ENCODE data around the gene ALG14. TPM values are rescaled to one million over a fixed set of nuclear protein-coding genes. Genes with fewer than 3 reads are reported as not detected.
"Not testable (repeated sequence)": the region's sequence is repeated elsewhere in the genome, so short reads cannot be mapped to it uniquely, and the experiment has no call there.

ALG14 gene
- total RNA-seq, 4 donors from 2014 or later: 0.46 to 1.9 (median 1.1) TPM

DNA sequence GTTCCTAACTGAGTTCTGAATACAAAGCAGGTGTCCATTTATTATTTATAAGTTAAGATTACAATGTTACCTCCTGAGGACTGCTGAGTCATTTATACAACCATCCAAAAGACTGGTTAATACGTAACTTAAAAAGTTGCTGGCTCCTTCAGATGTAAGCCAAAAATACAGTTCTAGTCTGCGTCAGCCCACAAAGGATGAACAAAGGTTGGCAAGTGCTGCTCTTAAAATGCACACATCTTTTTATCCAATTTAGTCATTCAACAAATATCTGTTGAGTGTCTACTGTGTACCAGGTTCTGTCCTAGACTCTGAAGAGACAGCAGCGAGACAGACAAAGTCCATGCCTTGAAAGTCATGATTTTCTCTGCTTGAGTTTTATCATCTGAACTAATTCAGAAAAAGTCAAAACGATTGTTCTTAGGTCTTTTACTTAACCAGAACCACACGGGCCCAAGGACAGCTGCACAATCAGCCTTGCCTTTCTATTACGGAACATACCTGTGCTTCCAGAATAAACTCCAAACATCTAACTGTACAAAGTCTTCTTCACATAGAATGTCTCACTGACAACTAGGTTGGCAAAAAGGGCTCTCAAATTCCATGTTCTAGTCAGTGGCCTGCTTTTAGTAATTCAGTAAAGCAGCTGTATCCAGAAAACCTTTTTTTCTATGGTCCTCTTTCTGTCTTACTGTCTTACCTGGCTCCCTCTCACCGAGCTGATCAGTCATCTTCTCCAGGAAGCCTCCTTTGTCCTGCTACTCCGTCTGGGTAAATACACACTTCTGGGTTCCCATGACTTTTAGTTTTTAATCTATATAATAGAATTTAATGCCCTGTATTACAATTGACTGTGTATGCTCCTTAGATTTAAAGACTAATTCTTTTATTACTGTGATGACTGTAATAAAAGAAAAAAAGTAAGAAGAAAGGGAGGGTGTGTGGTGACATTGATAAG, 130.3 kb downstream of the ALG14 start:
- no peak for DNase-seq (ENCODE audit: low spot score in 2 of 2)
- intact Hi-C loops (cut with DNase I; ENCODE audit: low total_unique reads): no loop called here
- TF ChIP-seq CTCF (IDR thresholded peaks at IDR 0.05): no peak
- no peak for TF ChIP-seq POLR2A (IDR thresholded peaks at IDR 0.05)
- WGBS, 2 donors: 77% methylated on average over 8 of the region's 8 CpGs
- H3K4me3 ChIP-seq (ENCODE audit: low read depth, poor library complexity, severe bottlenecking): no peak overlapping the region

DNA sequence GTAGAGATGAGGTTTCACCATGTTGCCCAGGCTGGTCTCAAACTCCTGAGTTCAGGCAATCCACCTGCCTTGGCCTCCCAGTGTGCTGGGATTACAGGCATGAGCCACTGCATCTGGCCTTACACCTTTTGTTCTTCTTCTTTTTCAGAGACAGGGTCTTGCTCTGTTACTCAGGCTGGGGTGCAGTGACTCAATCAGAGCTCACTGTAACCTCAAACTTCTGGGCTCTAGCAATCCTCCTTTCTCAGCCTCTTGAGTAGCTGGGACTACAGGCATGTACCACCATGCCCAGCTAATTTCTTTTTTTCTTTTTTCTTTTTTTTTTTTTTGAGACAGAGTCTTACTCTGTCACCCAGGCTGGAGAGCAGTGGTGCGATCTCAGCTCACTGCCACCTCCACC, 131.3 kb downstream of the ALG14 start:
- intact Hi-C loops (cut with DNase I; ENCODE audit: low total_unique reads); H3K4me3 ChIP-seq (ENCODE audit: low read depth, poor library complexity, severe bottlenecking): not testable (repeated sequence)
- 92 to 93% methylated on average over 1 of the region's 1 CpG for WGBS, 2 donors

GRCh38 chr1:94940738-94941137, 132.0 kb downstream of the ALG14 start:
- 78 to 90% methylated on average over 3 of the region's 3 CpGs for WGBS, 2 donors
- TF ChIP-seq POLR2A (IDR thresholded peaks at IDR 0.05): no peak
- TF ChIP-seq CTCF (IDR thresholded peaks at IDR 0.05): no peak
- intact Hi-C loops (cut with DNase I; ENCODE audit: low total_unique reads): no loop called here
- no peak overlapping the region for H3K4me3 ChIP-seq (ENCODE audit: low read depth, poor library complexity, severe bottlenecking)
- DNase-seq (ENCODE audit: low spot score in 2 of 2): no peak

More for the DNA sequence above, 131.3 kb downstream of the ALG14 start:
- DNase-seq (ENCODE audit: low spot score in 2 of 2): not testable (repeated sequence)

GRCh38 chr1:94937820-94938219, 134.9 kb downstream of the ALG14 start:
- H3K4me3 ChIP-seq (ENCODE audit: low read depth, poor library complexity, severe bottlenecking): no peak overlapping the region
- no peak for DNase-seq (ENCODE audit: low spot score in 2 of 2)
- TF ChIP-seq CTCF (IDR thresholded peaks at IDR 0.05) (no peak), POLR2A (IDR thresholded peaks at IDR 0.05) (no peak)
- intact Hi-C loops (cut with DNase I; ENCODE audit: low total_unique reads): no loop called here
- 61 to 96% methylated on average over 1 of the region's 1 CpG for WGBS, 2 donors

DNA sequence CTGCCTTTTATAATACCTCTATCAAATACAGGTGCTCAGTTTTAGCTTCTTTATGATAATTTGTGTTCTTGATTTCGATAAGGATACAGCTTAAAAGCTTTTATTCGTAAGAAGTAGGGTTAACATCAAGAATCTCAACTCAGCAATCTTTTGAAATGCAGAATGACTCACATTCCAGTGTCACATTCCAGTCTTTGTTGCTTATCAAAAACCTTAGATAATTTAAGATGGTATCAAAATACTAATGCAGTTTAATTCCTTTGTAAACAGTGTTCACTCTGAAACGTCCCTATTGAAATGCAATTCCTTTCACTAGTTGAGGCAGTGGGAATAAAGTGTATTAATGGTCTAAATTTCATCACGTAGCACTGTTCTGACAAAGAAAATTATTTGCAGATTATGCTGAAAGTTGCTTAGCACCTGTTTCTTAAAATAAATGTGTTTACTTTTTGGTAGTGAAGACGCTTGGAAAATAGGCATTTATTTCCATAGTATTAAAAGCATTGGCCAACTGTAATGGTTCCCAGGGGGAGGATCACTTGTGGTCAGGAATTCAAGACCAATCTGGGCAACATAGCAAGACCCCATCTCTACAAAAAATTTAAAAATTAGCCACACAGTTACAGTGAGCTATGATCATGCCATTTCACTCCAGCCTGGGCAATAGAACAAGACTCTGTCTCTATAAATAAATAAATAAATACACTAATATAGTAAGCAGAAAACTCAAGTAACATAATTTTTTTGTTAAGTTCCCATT, 135.7 kb downstream of the ALG14 start:
- DNase-seq (ENCODE audit: low spot score in 2 of 2): no peak
- TF ChIP-seq POLR2A (IDR thresholded peaks at IDR 0.05) (no peak), CTCF (IDR thresholded peaks at IDR 0.05) (no peak)
- 58 to 59% methylated on average over 5 of the region's 5 CpGs for WGBS, 2 donors
- intact Hi-C loops (cut with DNase I; ENCODE audit: low total_unique reads): no loop called here
- no peak overlapping the region for H3K4me3 ChIP-seq (ENCODE audit: low read depth, poor library complexity, severe bottlenecking)

GRCh38 chr1:94935476-94935875, 137.3 kb downstream of the ALG14 start:
- intact Hi-C loops (cut with DNase I; ENCODE audit: low total_unique reads): no loop called here

More at GRCh38 chr1:94935476-94935875, 137.3 kb downstream of the ALG14 start:
- no peak overlapping the region for H3K4me3 ChIP-seq (ENCODE audit: low read depth, poor library complexity, severe bottlenecking)
- TF ChIP-seq POLR2A (IDR thresholded peaks at IDR 0.05): no peak
- TF ChIP-seq CTCF (IDR thresholded peaks at IDR 0.05): no peak
- 79 to 94% methylated on average over 1 of the region's 1 CpG for WGBS, 2 donors
- no peak for DNase-seq (ENCODE audit: low spot score in 2 of 2)

All from lower leg skin (tissue), 4 donors.